ENCODE data around the gene THEM5.

The THEM5 gene

DNA sequence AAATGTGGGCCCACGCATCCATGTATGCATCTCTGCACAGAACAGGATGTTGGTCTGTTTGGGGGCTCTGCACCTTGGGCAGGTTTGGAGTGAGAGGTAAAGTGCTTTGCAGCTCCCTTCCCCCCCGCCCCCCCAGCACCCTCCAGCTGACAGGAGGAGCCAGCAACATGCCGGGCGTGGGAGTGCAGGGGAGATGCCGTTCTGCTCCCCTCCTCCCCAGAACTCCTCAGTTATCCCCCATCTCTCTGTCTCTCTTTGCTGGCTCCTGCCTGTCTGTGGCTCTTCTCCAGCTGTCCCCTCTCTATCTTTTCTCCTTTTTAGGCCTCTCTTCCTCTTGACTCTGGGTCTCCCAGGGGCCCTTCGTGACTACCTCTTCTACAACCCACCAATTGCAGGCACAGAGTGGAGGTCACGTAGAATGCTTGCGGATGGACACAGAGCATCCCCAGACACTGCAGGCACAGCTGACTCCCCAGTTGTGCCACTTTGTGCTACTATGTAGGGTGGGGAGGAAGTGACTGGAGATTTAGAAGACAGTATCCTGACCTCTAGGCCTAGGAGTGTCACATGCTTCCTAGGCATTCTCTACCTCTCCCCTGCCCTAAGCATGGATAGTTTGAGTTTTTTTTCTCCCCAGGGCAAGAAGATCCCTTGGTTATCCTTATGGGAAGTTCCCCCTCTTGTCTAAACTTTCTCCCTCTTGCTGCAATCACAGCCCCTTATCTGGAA lies 20.2 kb downstream of the THEM5 start:
- ATAC-seq (replicated peaks; ENCODE audit: extremely low read depth, poor library complexity, severe bottlenecking) (no peak), DNase-seq (ENCODE audit: low spot score in 2 of 2) (no peak)
- no peaks in the 10 kb centered on the region for H3K27me3 Mint-ChIP-seq
- no peak overlapping the region for H3K4me3 Mint-ChIP-seq
- H3K36me3 Mint-ChIP-seq (ENCODE audit: insufficient read depth): peaks cover 15% of the 10 kb centered on the region
- H3K27ac Mint-ChIP-seq (ENCODE audit: low read depth): peak overlapping the region; percentile 65
- H3K4me1 Mint-ChIP-seq: peaks cover 70% of the 10 kb centered on the region
- no peaks in the 10 kb centered on the region for H3K9me3 Mint-ChIP-seq

DNA sequence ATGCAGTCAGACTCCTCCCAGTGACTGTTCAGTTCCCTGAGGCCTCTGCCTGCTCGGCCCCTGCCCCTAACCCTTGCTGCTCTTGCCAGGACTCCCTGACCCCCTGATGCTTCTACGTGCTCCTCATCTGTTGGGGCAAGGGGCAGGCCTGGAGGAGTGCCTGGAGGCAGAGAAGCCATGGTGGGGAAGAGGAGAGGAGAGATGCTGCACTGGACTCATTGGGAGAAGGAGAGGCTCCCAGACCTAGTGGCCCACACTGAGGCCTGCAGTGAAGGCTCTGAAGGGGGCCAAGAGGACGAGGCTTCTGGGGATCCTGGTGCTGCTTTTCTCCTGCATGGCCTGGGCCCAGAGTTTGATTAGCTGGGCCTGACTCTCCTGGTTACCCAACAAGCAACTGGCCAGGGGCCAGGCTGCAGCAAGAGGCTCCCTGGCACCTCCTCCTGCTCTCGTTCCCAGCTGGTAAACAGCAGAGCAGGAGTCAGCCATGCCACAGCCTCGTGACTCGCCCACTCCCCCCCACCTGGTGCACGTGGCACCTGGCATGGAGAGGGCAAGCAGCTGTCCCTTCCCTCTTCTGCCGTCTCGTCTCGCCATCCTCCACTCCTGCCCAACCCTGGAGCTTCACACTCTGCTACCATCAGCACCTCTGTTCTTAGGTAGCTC lies 21.1 kb downstream of the THEM5 start:
- peaks cover 12% of the 10 kb centered on the region for H3K36me3 Mint-ChIP-seq (ENCODE audit: insufficient read depth)
- H3K9me3 Mint-ChIP-seq: no peaks in the 10 kb centered on the region
- ATAC-seq (replicated peaks; ENCODE audit: extremely low read depth, poor library complexity, severe bottlenecking) (no peak), DNase-seq (ENCODE audit: low spot score in 2 of 2) (no peak)
- H3K4me3 Mint-ChIP-seq: peak overlapping the region; percentile 57
- no peaks in the 10 kb centered on the region for H3K27me3 Mint-ChIP-seq
- H3K27ac Mint-ChIP-seq (ENCODE audit: low read depth): no peak overlapping the region
- peaks cover 75% of the 10 kb centered on the region for H3K4me1 Mint-ChIP-seq

GRCh38 chr1:151831605-151832004 lies 21.9 kb downstream of the THEM5 start, which contains the start of gene RORC:
Gene RORC, minus strand, starts transcription at chr1:151831802. Its CDS starts 38 bp downstream, at chr1:151831764.
- peaks cover 8% of the 10 kb centered on the region for H3K36me3 Mint-ChIP-seq (ENCODE audit: insufficient read depth)
- DNase-seq (ENCODE audit: low spot score in 2 of 2) (no peak), ATAC-seq (replicated peaks; ENCODE audit: extremely low read depth, poor library complexity, severe bottlenecking) (no peak)
- H3K9me3 Mint-ChIP-seq: no peaks in the 10 kb centered on the region
- H3K4me3 Mint-ChIP-seq: peak within 1 kb of the TSS; percentile 57
- H3K27me3 Mint-ChIP-seq: no peaks in the 10 kb centered on the region
- H3K4me1 Mint-ChIP-seq: peaks cover 66% of the 10 kb centered on the region
- peak within 1 kb of the TSS; percentile 83 for H3K27ac Mint-ChIP-seq (ENCODE audit: low read depth)

DNA sequence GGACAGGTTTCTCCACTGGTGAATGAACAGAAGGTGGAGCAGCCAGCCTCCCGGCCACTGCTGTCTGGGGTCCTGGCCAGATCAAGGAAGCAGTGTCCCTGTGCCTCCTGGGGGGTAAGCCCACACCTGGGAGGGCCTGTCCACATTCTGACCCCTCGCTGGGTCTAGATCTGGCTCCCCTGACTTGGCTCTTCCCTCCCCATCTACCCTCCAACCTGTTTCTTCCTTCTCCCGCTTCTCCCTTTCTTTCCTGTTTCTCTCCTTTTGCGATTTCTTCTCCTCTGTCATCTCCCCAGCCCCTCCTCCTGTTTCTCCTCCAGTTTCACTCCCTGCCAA lies 22.3 kb downstream of the THEM5 start:
- Mint-ChIP-seq H3K27ac (ENCODE audit: low read depth) (peak overlapping the region; percentile 83), H3K36me3 (ENCODE audit: insufficient read depth) (peaks cover 8% of the 10 kb centered on the region), H3K27me3 (no peaks in the 10 kb centered on the region), H3K4me3 (peak overlapping the region; percentile 57), H3K9me3 (no peaks in the 10 kb centered on the region), H3K4me1 (peaks cover 62% of the 10 kb centered on the region)
- DNase-seq (ENCODE audit: low spot score in 2 of 2) (no peak), ATAC-seq (replicated peaks; ENCODE audit: extremely low read depth, poor library complexity, severe bottlenecking) (no peak)

GRCh38 chr1:151830055-151830454 lies 23.5 kb downstream of the THEM5 start:
- Mint-ChIP-seq H3K36me3 (ENCODE audit: insufficient read depth) (peaks cover 8% of the 10 kb centered on the region), H3K9me3 (no peaks in the 10 kb centered on the region), H3K4me3 (peak overlapping the region; percentile 57)

GRCh38 chr1:151829352-151830046 lies 24.0 kb downstream of the THEM5 start:
- H3K4me1 Mint-ChIP-seq: peaks cover 62% of the 10 kb centered on the region
- DNase-seq (ENCODE audit: low spot score in 2 of 2) (no peak), ATAC-seq (replicated peaks; ENCODE audit: extremely low read depth, poor library complexity, severe bottlenecking) (no peak)
- peaks cover 9% of the 10 kb centered on the region for H3K36me3 Mint-ChIP-seq (ENCODE audit: insufficient read depth)
- no peaks in the 10 kb centered on the region for H3K27me3 Mint-ChIP-seq
- no peaks in the 10 kb centered on the region for H3K9me3 Mint-ChIP-seq
- H3K4me3 Mint-ChIP-seq: peak overlapping the region; percentile 57
- peak overlapping the region; percentile 82 for H3K27ac Mint-ChIP-seq (ENCODE audit: low read depth)

More at GRCh38 chr1:151830055-151830454, 23.5 kb downstream of the THEM5 start:
- ATAC-seq (replicated peaks; ENCODE audit: extremely low read depth, poor library complexity, severe bottlenecking) (no peak), DNase-seq (ENCODE audit: low spot score in 2 of 2) (no peak)
- H3K4me1 Mint-ChIP-seq: peaks cover 62% of the 10 kb centered on the region
- no peaks in the 10 kb centered on the region for H3K27me3 Mint-ChIP-seq
- H3K27ac Mint-ChIP-seq (ENCODE audit: low read depth): peak overlapping the region; percentile 82

GRCh38 chr1:151828921-151829320 lies 24.6 kb downstream of the THEM5 start:
- DNase-seq (ENCODE audit: low spot score in 2 of 2): no peak
- Mint-ChIP-seq H3K4me1 (peaks cover 61% of the 10 kb centered on the region), H3K4me3 (peak overlapping the region; percentile 57), H3K9me3 (no peaks in the 10 kb centered on the region), H3K27ac (ENCODE audit: low read depth) (peak overlapping the region; percentile 82), H3K36me3 (ENCODE audit: insufficient read depth) (peaks cover 11% of the 10 kb centered on the region), H3K27me3 (no peaks in the 10 kb centered on the region)
- ATAC-seq (replicated peaks; ENCODE audit: extremely low read depth, poor library complexity, severe bottlenecking): no peak

DNA sequence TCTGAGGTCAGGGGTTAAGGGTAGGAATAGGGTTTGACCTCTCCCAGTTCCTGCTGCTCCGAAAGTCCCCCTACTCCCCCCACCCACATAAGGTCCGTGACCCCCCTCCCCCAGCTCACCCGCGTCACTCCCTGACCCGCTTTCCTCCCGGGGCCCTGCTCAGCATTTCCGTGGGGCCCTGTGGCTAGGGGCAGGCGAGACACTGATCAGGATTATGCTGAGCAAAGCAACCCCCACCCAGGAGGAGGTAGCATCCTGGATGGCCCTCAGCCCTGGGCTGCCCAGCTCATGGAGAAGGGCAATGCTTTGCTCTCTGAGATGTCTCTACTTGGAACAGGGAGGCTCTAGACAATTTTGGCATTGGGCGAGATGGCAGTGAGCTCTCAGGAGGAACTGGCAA lies 25.7 kb downstream of the THEM5 start:
- Mint-ChIP-seq H3K4me3 (peak overlapping the region; percentile 44), H3K36me3 (ENCODE audit: insufficient read depth) (peaks cover 11% of the 10 kb centered on the region), H3K27ac (ENCODE audit: low read depth) (peak overlapping the region; percentile 43), H3K4me1 (peaks cover 50% of the 10 kb centered on the region), H3K27me3 (no peaks in the 10 kb centered on the region), H3K9me3 (no peaks in the 10 kb centered on the region)
- no peak for ATAC-seq (replicated peaks; ENCODE audit: extremely low read depth, poor library complexity, severe bottlenecking)
- no peak for DNase-seq (ENCODE audit: low spot score in 2 of 2)

DNA sequence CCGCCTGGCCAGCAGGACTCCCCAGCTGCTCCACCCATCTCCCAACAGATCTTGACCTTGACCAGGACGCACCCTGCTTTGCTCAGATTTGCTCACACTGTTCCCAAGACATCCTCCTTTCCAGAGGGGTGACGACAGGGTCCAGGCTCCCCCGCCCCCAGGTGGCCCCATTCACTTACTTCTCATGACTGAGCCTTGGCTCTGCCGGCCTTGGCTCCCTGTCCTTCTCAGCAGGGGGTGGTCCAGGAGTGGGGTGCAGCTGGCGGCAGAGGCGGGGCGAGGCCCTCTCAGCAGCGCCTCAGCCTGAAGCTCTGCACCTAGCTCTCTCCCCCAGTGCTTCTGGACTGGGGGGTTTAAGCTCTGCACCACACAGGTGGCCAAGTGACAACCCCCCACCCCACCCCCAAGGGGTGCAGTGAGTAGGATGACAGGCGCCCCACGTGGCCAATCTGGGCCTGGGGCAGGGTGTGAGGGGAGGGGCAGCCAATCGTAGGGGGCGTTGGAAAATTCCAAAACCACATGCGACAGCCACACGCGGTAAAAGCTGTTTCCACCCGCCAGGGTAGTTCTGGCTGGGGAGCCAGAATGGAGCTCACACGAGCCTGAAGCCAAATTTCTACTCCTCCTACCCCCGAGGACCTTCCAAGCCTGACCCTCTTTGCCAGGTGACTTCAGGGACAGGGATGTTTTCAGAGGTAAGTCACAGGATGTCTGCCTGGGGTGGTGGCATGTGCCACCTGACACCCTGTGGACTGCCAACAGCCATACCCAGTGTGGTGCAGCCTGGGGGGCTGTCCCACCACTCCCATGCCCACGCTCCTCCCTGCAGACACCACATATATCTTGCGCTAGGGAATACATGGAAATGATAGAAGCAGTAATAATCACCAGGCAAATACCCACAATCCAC lies 27.5 kb downstream of the THEM5 start:
- Mint-ChIP-seq H3K4me3 (peak overlapping the region; percentile 42), H3K9me3 (no peaks in the 10 kb centered on the region), H3K4me1 (peaks cover 46% of the 10 kb centered on the region), H3K27me3 (no peaks in the 10 kb centered on the region), H3K36me3 (ENCODE audit: insufficient read depth) (peaks cover 8% of the 10 kb centered on the region), H3K27ac (ENCODE audit: low read depth) (peak overlapping the region; percentile 91)
- DNase-seq (ENCODE audit: low spot score in 2 of 2): no peak
- no peak for ATAC-seq (replicated peaks; ENCODE audit: extremely low read depth, poor library complexity, severe bottlenecking)

GRCh38 chr1:151825204-151825603 lies 28.3 kb downstream of the THEM5 start:
- peaks cover 5% of the 10 kb centered on the region for H3K36me3 Mint-ChIP-seq (ENCODE audit: insufficient read depth)
- no peak for DNase-seq (ENCODE audit: low spot score in 2 of 2)
- no peaks in the 10 kb centered on the region for H3K27me3 Mint-ChIP-seq
- H3K27ac Mint-ChIP-seq (ENCODE audit: low read depth): peak overlapping the region; percentile 91
- peak overlapping the region; percentile 42 for H3K4me3 Mint-ChIP-seq
- H3K4me1 Mint-ChIP-seq: peaks cover 46% of the 10 kb centered on the region
- no peaks in the 10 kb centered on the region for H3K9me3 Mint-ChIP-seq
- no peak for ATAC-seq (replicated peaks; ENCODE audit: extremely low read depth, poor library complexity, severe bottlenecking)

DNA sequence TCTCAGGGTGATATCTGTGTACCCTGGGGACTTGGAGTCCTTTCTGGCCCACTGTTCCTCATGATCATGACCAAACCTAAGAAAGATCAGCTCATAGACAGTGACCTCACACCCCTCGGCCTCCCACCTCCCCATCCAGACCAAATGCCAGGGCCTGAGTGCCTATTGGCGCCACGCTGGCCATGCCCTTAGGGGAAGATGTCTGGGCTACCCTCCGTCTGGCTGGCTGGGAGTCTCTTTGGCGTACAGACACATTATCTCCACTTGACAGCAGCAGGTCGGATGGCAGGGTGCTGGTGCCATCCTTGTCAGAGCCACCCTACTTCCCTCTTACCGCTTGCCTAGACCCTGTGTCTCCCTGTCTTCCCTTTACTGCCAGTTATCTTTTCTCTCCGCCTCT lies 30.3 kb downstream of the THEM5 start:
- no peak for DNase-seq (ENCODE audit: low spot score in 2 of 2)
- H3K4me1 Mint-ChIP-seq: peaks cover 33% of the 10 kb centered on the region
- H3K4me3 Mint-ChIP-seq: peak overlapping the region; percentile 59
- no peaks in the 10 kb centered on the region for H3K27me3 Mint-ChIP-seq
- H3K9me3 Mint-ChIP-seq: no peaks in the 10 kb centered on the region
- H3K36me3 Mint-ChIP-seq (ENCODE audit: insufficient read depth): peaks cover 6% of the 10 kb centered on the region
- no peak overlapping the region for H3K27ac Mint-ChIP-seq (ENCODE audit: low read depth)
- ATAC-seq (replicated peaks; ENCODE audit: extremely low read depth, poor library complexity, severe bottlenecking): no peak

DNA sequence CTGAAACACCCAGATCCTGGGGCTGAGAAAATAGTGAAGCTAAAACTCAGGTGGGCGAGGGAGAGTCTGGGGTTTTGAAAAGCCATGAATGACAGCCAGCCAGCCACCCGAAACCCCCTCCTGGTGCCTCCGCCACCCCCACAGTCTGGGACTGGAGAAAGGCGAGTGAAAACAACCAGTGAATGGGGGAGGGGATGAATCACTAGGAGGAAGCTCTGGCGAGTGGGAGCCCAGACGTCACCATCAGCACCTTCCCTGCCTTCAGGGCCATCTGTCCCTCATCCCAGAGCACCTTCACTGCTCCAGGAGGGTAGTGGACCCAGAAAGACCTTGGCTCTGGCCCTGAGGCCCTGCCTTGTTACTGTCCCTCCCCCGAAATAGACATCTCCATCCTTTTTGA lies 31.1 kb downstream of the THEM5 start:
- Mint-ChIP-seq H3K27ac (ENCODE audit: low read depth) (peak overlapping the region; percentile 41), H3K4me3 (peak overlapping the region; percentile 59), H3K36me3 (ENCODE audit: insufficient read depth) (peaks cover 6% of the 10 kb centered on the region), H3K4me1 (peaks cover 29% of the 10 kb centered on the region), H3K9me3 (no peaks in the 10 kb centered on the region), H3K27me3 (no peaks in the 10 kb centered on the region)
- ATAC-seq (replicated peaks; ENCODE audit: extremely low read depth, poor library complexity, severe bottlenecking) (no peak), DNase-seq (ENCODE audit: low spot score in 2 of 2) (no peak)
